ENCODE data around the gene DOCK11.

Gene DOCK11

GRCh38 chrX:118637997-118638396 lies 142.4 kb downstream of the DOCK11 start:
- H3K4me3 ChIP-seq (replicated peaks; ENCODE audit: insufficient read depth, low read length) = no peak overlapping the region
- DNase-seq (ENCODE audit: low read depth in 1 of 2, low spot score in 1 of 2) = no peak
- TF ChIP-seq POLR2AphosphoS5 (IDR thresholded peaks at IDR 0.05; ENCODE audit: low read depth) (no peak), SPI1 (IDR thresholded peaks at IDR 0.05; ENCODE audit: borderline replicate concordance, low read depth) (no peak), GABPA (IDR thresholded peaks at IDR 0.05; ENCODE audit: low read depth) (no peak), CTCF (IDR thresholded peaks at IDR 0.05; ENCODE audit: insufficient read depth, low read length) (no peak)
- TF ChIP-seq, protein P1, sequence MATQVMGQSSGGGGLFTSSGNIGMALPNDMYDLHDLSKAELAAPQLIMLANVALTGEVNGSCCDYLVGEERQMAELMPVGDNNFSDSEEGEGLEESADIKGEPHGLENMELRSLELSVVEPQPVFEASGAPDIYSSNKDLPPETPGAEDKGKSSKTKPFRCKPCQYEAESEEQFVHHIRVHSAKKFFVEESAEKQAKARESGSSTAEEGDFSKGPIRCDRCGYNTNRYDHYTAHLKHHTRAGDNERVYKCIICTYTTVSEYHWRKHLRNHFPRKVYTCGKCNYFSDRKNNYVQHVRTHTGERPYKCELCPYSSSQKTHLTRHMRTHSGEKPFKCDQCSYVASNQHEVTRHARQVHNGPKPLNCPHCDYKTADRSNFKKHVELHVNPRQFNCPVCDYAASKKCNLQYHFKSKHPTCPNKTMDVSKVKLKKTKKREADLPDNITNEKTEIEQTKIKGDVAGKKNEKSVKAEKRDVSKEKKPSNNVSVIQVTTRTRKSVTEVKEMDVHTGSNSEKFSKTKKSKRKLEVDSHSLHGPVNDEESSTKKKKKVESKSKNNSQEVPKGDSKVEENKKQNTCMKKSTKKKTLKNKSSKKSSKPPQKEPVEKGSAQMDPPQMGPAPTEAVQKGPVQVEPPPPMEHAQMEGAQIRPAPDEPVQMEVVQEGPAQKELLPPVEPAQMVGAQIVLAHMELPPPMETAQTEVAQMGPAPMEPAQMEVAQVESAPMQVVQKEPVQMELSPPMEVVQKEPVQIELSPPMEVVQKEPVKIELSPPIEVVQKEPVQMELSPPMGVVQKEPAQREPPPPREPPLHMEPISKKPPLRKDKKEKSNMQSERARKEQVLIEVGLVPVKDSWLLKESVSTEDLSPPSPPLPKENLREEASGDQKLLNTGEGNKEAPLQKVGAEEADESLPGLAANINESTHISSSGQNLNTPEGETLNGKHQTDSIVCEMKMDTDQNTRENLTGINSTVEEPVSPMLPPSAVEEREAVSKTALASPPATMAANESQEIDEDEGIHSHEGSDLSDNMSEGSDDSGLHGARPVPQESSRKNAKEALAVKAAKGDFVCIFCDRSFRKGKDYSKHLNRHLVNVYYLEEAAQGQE (IDR thresholded peaks at IDR 0.05; ENCODE audit: insufficient replicate concordance, low read depth) = no peak
- H3K27ac ChIP-seq (replicated peaks) = no peak overlapping the region
- H3K27me3 ChIP-seq (ENCODE audit: insufficient read depth, poor library complexity, severe bottlenecking) = no peaks in the 10 kb centered on the region

GRCh38 chrX:118644378-118644777 lies 148.8 kb downstream of the DOCK11 start:
- TF ChIP-seq, protein P1 (IDR thresholded peaks at IDR 0.05; ENCODE audit: insufficient replicate concordance, low read depth) = no peak
- no peak for TF ChIP-seq GABPA (IDR thresholded peaks at IDR 0.05; ENCODE audit: low read depth)
- TF ChIP-seq POLR2AphosphoS5 (IDR thresholded peaks at IDR 0.05; ENCODE audit: low read depth) = no peak
- TF ChIP-seq SPI1 (IDR thresholded peaks at IDR 0.05; ENCODE audit: borderline replicate concordance, low read depth) = no peak
- no peak for TF ChIP-seq CTCF (IDR thresholded peaks at IDR 0.05; ENCODE audit: insufficient read depth, low read length)
- DNase-seq (ENCODE audit: low read depth in 1 of 2, low spot score in 1 of 2) = peak; percentile 9 to 18
- H3K27ac ChIP-seq (replicated peaks) = no peak overlapping the region
- no peak overlapping the region for H3K4me3 ChIP-seq (replicated peaks; ENCODE audit: insufficient read depth, low read length)
- no peaks in the 10 kb centered on the region for H3K27me3 ChIP-seq (ENCODE audit: insufficient read depth, poor library complexity, severe bottlenecking)

DNA sequence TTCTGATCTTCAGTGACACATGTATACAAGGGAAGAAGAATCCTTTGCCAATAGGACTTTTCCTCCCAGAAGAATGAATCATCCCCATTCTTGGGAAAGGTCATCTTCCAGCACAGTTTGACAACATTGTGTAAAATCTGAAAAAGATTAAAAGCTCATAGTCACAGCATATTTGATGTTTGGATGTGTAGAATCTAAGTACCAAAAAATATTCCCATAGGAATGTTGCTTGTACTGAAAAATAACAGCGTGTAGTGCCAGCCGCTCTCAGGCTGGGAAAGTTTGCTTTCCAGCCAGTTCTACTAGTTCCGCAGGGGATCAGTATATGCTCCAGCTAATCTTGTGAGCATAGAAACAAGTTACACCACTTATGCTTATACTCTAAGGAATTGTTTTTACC lies 157.1 kb downstream of the DOCK11 start:
- Histone ChIP-seq H3K27ac (replicated peaks) (no peak overlapping the region), H3K27me3 (ENCODE audit: insufficient read depth, poor library complexity, severe bottlenecking) (no peaks in the 10 kb centered on the region), H3K4me3 (replicated peaks; ENCODE audit: insufficient read depth, low read length) (no peak overlapping the region)
- DNase-seq (ENCODE audit: low read depth in 1 of 2, low spot score in 1 of 2) = no peak
- TF ChIP-seq, protein P1 (IDR thresholded peaks at IDR 0.05; ENCODE audit: insufficient replicate concordance, low read depth) = no peak
- TF ChIP-seq POLR2AphosphoS5 (IDR thresholded peaks at IDR 0.05; ENCODE audit: low read depth) (no peak), CTCF (IDR thresholded peaks at IDR 0.05; ENCODE audit: insufficient read depth, low read length) (no peak), GABPA (IDR thresholded peaks at IDR 0.05; ENCODE audit: low read depth) (no peak), SPI1 (IDR thresholded peaks at IDR 0.05; ENCODE audit: borderline replicate concordance, low read depth) (no peak)
